Naive thymus-derived CD4-positive, alpha-beta T cell (primary cell): ENCODE results near the gene SLC16A2. TPM values are rescaled to one million over a fixed set of nuclear protein-coding genes. Genes with fewer than 3 reads are reported as not detected.

Experiments used
- ATAC-seq: fragments of 150-1000 bp; cut with Tn5 transposase; 2 replicates; pipeline ENCODE4 v1.10.0; 2021; ENCODE audit warnings: mild to moderate bottlenecking, moderate library complexity
- CTCF ChIA-PET: fragments of 350-600 bp; sonication (Branson Sonifier 250); formaldehyde crosslinking; loops from one replicate; lab custom pipeline; 2021; ENCODE audit warnings: antibody characterized with exemption; lab: Charles Lee
- POLR2A ChIA-PET: fragments of 350-600 bp; sonication (Branson Sonifier 250); formaldehyde crosslinking; loops from one replicate; lab custom pipeline; 2021; ENCODE audit warnings: antibody characterized with exemption, inconsistent platforms; lab: Charles Lee
- DNase-seq, 9 donors: peaks; one replicate each; pipeline versions ENCODE4 v3.0.0 to v3.0.0-alpha.2; 2020 to 2022; ENCODE audit warnings: mixed read lengths in 1 of 9
- H3K27ac ChIP-seq: one replicate; pipeline ENCODE4 v1.7.0; 2013; ENCODE audit warnings: mild to moderate bottlenecking, low read depth, low read length, moderate library complexity
- H3K27me3 ChIP-seq, 2 donors: one replicate each; pipeline ENCODE4 v1.7.0; 2013; ENCODE audit warnings: low read length in 2 of 2, mild to moderate bottlenecking in 2 of 2, moderate library complexity in 2 of 2; ENCODE audit not compliant: control insufficient read depth in 2 of 2, insufficient read depth in 2 of 2
- H3K36me3 ChIP-seq, 3 experiments: 1 replicate in 2 of 3; 2 replicates in 1 of 3; pipeline ENCODE4 v1.7.0; 2013; ENCODE audit warnings: low read length in 3 of 3, mild to moderate bottlenecking in 3 of 3, moderate library complexity in 1 of 3; ENCODE audit not compliant: insufficient read depth in 3 of 3, control insufficient read depth in 2 of 3
- H3K4me1 ChIP-seq, 2 donors: one replicate each; pipeline ENCODE4 v1.7.0; 2013; ENCODE audit warnings: low read length in 2 of 2, mild to moderate bottlenecking in 2 of 2, moderate library complexity in 1 of 2; ENCODE audit not compliant: control insufficient read depth in 2 of 2, insufficient read depth in 2 of 2
- H3K4me3 ChIP-seq: 2 replicates; pipeline ENCODE4 v1.7.0; 2013; ENCODE audit warnings: mild to moderate bottlenecking, low read length
- H3K9me3 ChIP-seq, 3 experiments: 1 replicate in 2 of 3; 2 replicates in 1 of 3; pipeline ENCODE4 v1.7.0; 2013; ENCODE audit warnings: low read length in 3 of 3; ENCODE audit not compliant: control insufficient read depth in 2 of 3
- H3K27ac Mint-ChIP-seq, 9 donors: one replicate each; pipeline ENCODE4 v1.8.0; 2020 to 2022; ENCODE audit warnings: mixed read lengths in 9 of 9, mild to moderate bottlenecking in 8 of 9, moderate library complexity in 5 of 9, inconsistent platforms in 2 of 9
- H3K27me3 Mint-ChIP-seq, 5 donors: one replicate each; pipeline ENCODE4 v1.8.0; 2021 to 2022; ENCODE audit warnings: mixed read lengths in 5 of 5, mild to moderate bottlenecking in 1 of 5
- H3K36me3 Mint-ChIP-seq, 5 donors: one replicate each; pipeline ENCODE4 v1.8.0; 2020 to 2022; ENCODE audit warnings: mixed read lengths in 5 of 5, mild to moderate bottlenecking in 3 of 5, inconsistent platforms in 1 of 5
- H3K4me1 Mint-ChIP-seq, 7 donors: one replicate each; pipeline ENCODE4 v1.8.0; 2020 to 2022; ENCODE audit warnings: mixed read lengths in 7 of 7, mild to moderate bottlenecking in 3 of 7, inconsistent platforms in 1 of 7
- H3K4me3 Mint-ChIP-seq, 10 donors: one replicate each; pipeline ENCODE4 v1.8.0; 2020 to 2022; ENCODE audit warnings: mild to moderate bottlenecking in 10 of 10, mixed read lengths in 10 of 10, moderate library complexity in 6 of 10, inconsistent platforms in 2 of 10
- H3K9me3 Mint-ChIP-seq, 11 donors: one replicate each; pipeline ENCODE4 v1.8.0; 2020 to 2022; ENCODE audit warnings: mixed read lengths in 11 of 11, mild to moderate bottlenecking in 4 of 11, inconsistent platforms in 1 of 11, moderate library complexity in 1 of 11
- intact Hi-C, 2 donors: fragments of 100-400 bp; cut with micrococcal nuclease; formaldehyde crosslinking; loops; one replicate each; pipeline ENCODE4 v1.15.1; 2023
- polyA plus RNA-seq, 2 donors: library from polyadenylated mRNA; unstranded; fragments of 300-500 nt; fragmentation: Illumina TruSeq; gene quantifications; one replicate each; pipeline ENCODE4 v1.2.3, GENCODE V29; 2021
- total RNA-seq, 6 experiments: library from RNA in 5 of 6; stranded (reverse) in 5 of 6; gene quantifications; 1 replicate in 5 of 6; 2 replicates in 1 of 6; pipeline ENCODE4 v1.2.3 and lab custom pipeline; 2021 to 2026

SLC16A2 gene
- total and polyA plus RNA-seq, 7 experiments from 2014 or later, result 0.24 to 0.38 (median 0.38) TPM; not detected in 2

DNA sequence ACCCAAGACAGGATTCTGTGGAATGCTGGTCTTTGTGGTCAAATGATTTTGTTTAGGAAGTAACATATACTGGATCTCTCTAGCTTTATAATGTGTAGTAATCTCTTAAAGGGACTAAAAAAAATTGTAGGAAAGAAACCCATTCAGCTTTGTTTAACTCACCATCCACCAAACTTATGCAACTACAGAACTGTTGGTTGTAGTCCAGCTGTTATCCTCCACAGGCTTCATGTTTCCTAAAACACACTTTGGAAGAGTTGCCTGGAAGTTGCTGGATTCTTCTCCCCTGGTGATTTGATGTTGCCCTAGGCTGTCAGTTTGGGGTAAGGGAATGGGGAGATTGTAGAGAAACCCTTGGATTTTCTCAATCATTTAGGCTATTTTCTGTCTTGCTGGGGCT, 103.8 kb downstream of the SLC16A2 start:
- intact Hi-C loops, result no loop called here
- Mint-ChIP-seq H3K27ac (no peak overlapping the region), H3K36me3 (no peaks in the 10 kb centered on the region), H3K4me3 (no peak overlapping the region), H3K27me3 (no peaks in the 10 kb centered on the region), H3K9me3 (no peaks in the 10 kb centered on the region), H3K4me1 (no peaks in the 10 kb centered on the region)
- Histone ChIP-seq H3K9me3 (no peaks in the 10 kb centered on the region), H3K27ac (no peak overlapping the region), H3K4me3 (no peak overlapping the region), H3K27me3 (no peaks in the 10 kb centered on the region), H3K4me1 (no peaks in the 10 kb centered on the region), H3K36me3 (no peaks in the 10 kb centered on the region)
- POLR2A ChIA-PET, result no interaction called here
- no peak for ATAC-seq
- CTCF ChIA-PET, result no interaction called here
- no peak for DNase-seq

- no peaks in the 10 kb centered on the region for H3K4me1 Mint-ChIP-seq
- CTCF ChIA-PET, result no interaction called here
- POLR2A ChIA-PET, result no interaction called here
Measured at GRCh38 chrX:74526764-74527163, 105.5 kb downstream of the SLC16A2 start.

GRCh38 chrX:74527350-74527749, 106.1 kb downstream of the SLC16A2 start:
- intact Hi-C loops, result no loop called here
- no peak overlapping the region for H3K4me3 Mint-ChIP-seq
- H3K4me3 ChIP-seq, result no peak overlapping the region
- no peaks in the 10 kb centered on the region for H3K4me1 Mint-ChIP-seq
- DNase-seq, result no peak
- H3K36me3 Mint-ChIP-seq, result no peaks in the 10 kb centered on the region
- no peak overlapping the region for H3K27ac Mint-ChIP-seq
- H3K4me1 ChIP-seq, result no peaks in the 10 kb centered on the region
- no peaks in the 10 kb centered on the region for H3K9me3 Mint-ChIP-seq
- no peaks in the 10 kb centered on the region for H3K36me3 ChIP-seq
- POLR2A ChIA-PET, result no interaction called here
- no peaks in the 10 kb centered on the region for H3K9me3 ChIP-seq
- H3K27me3 Mint-ChIP-seq, result no peaks in the 10 kb centered on the region
- ATAC-seq, result no peak
- H3K27ac ChIP-seq, result no peak overlapping the region
- CTCF ChIA-PET, result no interaction called here
- H3K27me3 ChIP-seq, result no peaks in the 10 kb centered on the region

More at GRCh38 chrX:74526764-74527163, 105.5 kb downstream of the SLC16A2 start:
- Histone ChIP-seq H3K27me3 (no peaks in the 10 kb centered on the region), H3K36me3 (no peaks in the 10 kb centered on the region), H3K4me1 (no peaks in the 10 kb centered on the region), H3K27ac (no peak overlapping the region), H3K9me3 (no peaks in the 10 kb centered on the region), H3K4me3 (no peak overlapping the region)
- no peak overlapping the region for H3K27ac Mint-ChIP-seq
- intact Hi-C loops, result no loop called here
- H3K9me3 Mint-ChIP-seq, result no peaks in the 10 kb centered on the region
- ATAC-seq (no peak), DNase-seq (no peak)
- no peaks in the 10 kb centered on the region for H3K27me3 Mint-ChIP-seq
- H3K4me3 Mint-ChIP-seq, result no peak overlapping the region
- H3K36me3 Mint-ChIP-seq, result no peaks in the 10 kb centered on the region

- Histone ChIP-seq H3K36me3 (no peaks in the 10 kb centered on the region), H3K27me3 (no peaks in the 10 kb centered on the region), H3K27ac (no peak overlapping the region), H3K4me3 (no peak overlapping the region), H3K9me3 (no peaks in the 10 kb centered on the region), H3K4me1 (no peaks in the 10 kb centered on the region)
- H3K4me1 Mint-ChIP-seq, result no peaks in the 10 kb centered on the region
- intact Hi-C loops, result no loop called here
- no peaks in the 10 kb centered on the region for H3K27me3 Mint-ChIP-seq
- no peak overlapping the region for H3K4me3 Mint-ChIP-seq
- ChIA-PET CTCF (no interaction called here), POLR2A (no interaction called here)
- no peaks in the 10 kb centered on the region for H3K36me3 Mint-ChIP-seq
- no peak for DNase-seq
- no peaks in the 10 kb centered on the region for H3K9me3 Mint-ChIP-seq
- H3K27ac Mint-ChIP-seq, result no peak overlapping the region
- no peak for ATAC-seq
Measured at GRCh38 chrX:74529311-74529710, 108.0 kb downstream of the SLC16A2 start.

GRCh38 chrX:74531081-74531480, 109.8 kb downstream of the SLC16A2 start:
- Mint-ChIP-seq H3K27me3 (no peaks in the 10 kb centered on the region), H3K4me1 (peaks cover 0 to 6% (median 0%) of the 10 kb centered on the region in 7 donors), H3K36me3 (no peaks in the 10 kb centered on the region), H3K27ac (no peak overlapping the region), H3K4me3 (no peak overlapping the region), H3K9me3 (no peaks in the 10 kb centered on the region)
- peaks cover 0 to 3% of the 10 kb centered on the region in 2 donors for H3K4me1 ChIP-seq
- POLR2A ChIA-PET, result no interaction called here
- CTCF ChIA-PET, result no interaction called here
- H3K9me3 ChIP-seq, result no peaks in the 10 kb centered on the region
- intact Hi-C loops, result loop anchor here in 1 of 2 donors (10.0 kb wide), 1 partner anchor 106 kb away; the partner anchor contains the start of gene SLC16A2
- no peaks in the 10 kb centered on the region for H3K27me3 ChIP-seq
- no peak overlapping the region for H3K27ac ChIP-seq
- ATAC-seq (no peak), DNase-seq (no peak)
- H3K4me3 ChIP-seq, result no peak overlapping the region
- H3K36me3 ChIP-seq, result no peaks in the 10 kb centered on the region

DNA sequence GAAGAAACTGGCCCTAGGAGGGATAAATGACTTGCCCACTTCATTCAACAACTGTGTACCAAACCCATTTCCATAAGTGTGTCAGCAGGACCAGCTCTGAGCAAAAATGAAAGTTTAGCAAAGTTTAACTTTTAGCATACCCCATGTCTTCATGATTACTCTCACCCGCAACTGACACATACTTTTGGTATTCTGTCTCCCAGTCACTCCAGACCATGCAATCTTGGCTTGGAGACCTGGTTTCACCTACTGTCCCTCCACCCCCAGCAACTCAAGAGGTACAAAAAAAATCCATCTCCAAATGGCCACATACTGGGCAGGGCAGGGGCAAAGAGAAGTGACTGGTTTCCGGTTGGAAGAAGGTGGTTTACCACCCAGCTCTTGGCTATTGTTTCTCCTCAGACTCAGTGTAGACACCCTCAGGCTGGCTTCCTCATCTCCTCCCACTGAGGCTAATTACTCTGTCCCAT, 113.3 kb downstream of the SLC16A2 start:
- Mint-ChIP-seq H3K27me3 (no peaks in the 10 kb centered on the region), H3K9me3 (no peaks in the 10 kb centered on the region), H3K27ac (peak overlapping the region in 5 of 9 donors; percentile 23 to 85 (median 58)), H3K4me1 (peaks cover 0 to 15% (median 7%) of the 10 kb centered on the region in 7 donors), H3K4me3 (peak overlapping the region in 4 of 10 donors; percentile 24 to 89 (median 56)), H3K36me3 (no peaks in the 10 kb centered on the region)
- intact Hi-C loops, result loop anchor here (2.0 to 10.0 kb wide), 7 partner anchors 16 to 1068 kb away; partner anchors contain the start of genes RLIM (in 1 of the 2) and SLC16A2 (in 1 of the 2)
- no peaks in the 10 kb centered on the region for H3K36me3 ChIP-seq
- POLR2A ChIA-PET, result no interaction called here
- CTCF ChIA-PET, result no interaction called here
- no peaks in the 10 kb centered on the region for H3K27me3 ChIP-seq
- DNase-seq, result no peak
- no peak overlapping the region for H3K4me3 ChIP-seq
- H3K4me1 ChIP-seq, result peaks cover 0 to 3% of the 10 kb centered on the region in 2 donors
- ATAC-seq, result peak; percentile 35
- no peak overlapping the region for H3K27ac ChIP-seq
- H3K9me3 ChIP-seq, result no peaks in the 10 kb centered on the region

- Mint-ChIP-seq H3K9me3 (no peaks in the 10 kb centered on the region), H3K4me3 (peak overlapping the region in 8 of 10 donors; percentile 4 to 89 (median 85)), H3K27ac (peak overlapping the region in 6 of 9 donors; percentile 23 to 85 (median 54)), H3K27me3 (no peaks in the 10 kb centered on the region), H3K36me3 (no peaks in the 10 kb centered on the region), H3K4me1 (peaks cover 0 to 15% (median 7%) of the 10 kb centered on the region in 7 donors)
- H3K27ac ChIP-seq, result no peak overlapping the region
- no peaks in the 10 kb centered on the region for H3K36me3 ChIP-seq
- intact Hi-C loops, result loop anchor here (2.0 to 10.0 kb wide), 7 partner anchors 16 to 1067 kb away; partner anchors contain the start of genes RLIM (in 1 of the 2) and SLC16A2 (in 1 of the 2)
- no peaks in the 10 kb centered on the region for H3K9me3 ChIP-seq
- H3K4me3 ChIP-seq, result peak overlapping the region; percentile 63
- ATAC-seq (no peak), DNase-seq (no peak)
- ChIA-PET POLR2A (no interaction called here), CTCF (no interaction called here)
- no peaks in the 10 kb centered on the region for H3K27me3 ChIP-seq
- H3K4me1 ChIP-seq, result peaks cover 0 to 3% of the 10 kb centered on the region in 2 donors
Measured at GRCh38 chrX:74535086-74535407, 113.8 kb downstream of the SLC16A2 start.
